Activated CD4-positive, alpha-beta T cell treated with anti-CD3 and anti-CD28 coated beads, Interleukin-2, amount 10 ng/mL, durations not matched to agents 24 days and 14 days (primary cell): ENCODE data around the gene SCRT2. TPM values are rescaled to one million over a fixed set of nuclear protein-coding genes. Genes with fewer than 3 reads are reported as not detected.

Source experiments
- DNase-seq: peaks from one replicate; pipeline ENCODE4 v3.0.0; 2022
- H3K27ac Mint-ChIP-seq: one replicate; pipeline ENCODE4 v1.8.0; 2022; ENCODE audit warnings: mild to moderate bottlenecking, mixed read lengths
- H3K27me3 Mint-ChIP-seq: one replicate; pipeline ENCODE4 v1.8.0; 2022; ENCODE audit warnings: mixed read lengths
- H3K36me3 Mint-ChIP-seq: one replicate; pipeline ENCODE4 v1.8.0; 2022; ENCODE audit warnings: low read depth, mild to moderate bottlenecking, mixed read lengths
- H3K4me1 Mint-ChIP-seq: one replicate; pipeline ENCODE4 v1.8.0; 2021; ENCODE audit warnings: mixed read lengths
- H3K4me3 Mint-ChIP-seq: one replicate; pipeline ENCODE4 v1.8.0; 2022; ENCODE audit warnings: mild to moderate bottlenecking, moderate library complexity, mixed read lengths
- H3K9me3 Mint-ChIP-seq: one replicate; pipeline ENCODE4 v1.8.0; 2021; ENCODE audit warnings: mixed read lengths
- intact Hi-C: fragments of 100-400 bp; cut with micrococcal nuclease; formaldehyde crosslinking; loops from one replicate; pipeline ENCODE4 v1.15.1; 2023
- total RNA-seq: library from RNA; stranded (reverse); gene quantifications from 2 replicates; pipeline ENCODE4 v1.2.3, GENCODE V29; 2022

The SCRT2 gene
- total RNA-seq, 1 donor from 2014 or later = not detected

DNA sequence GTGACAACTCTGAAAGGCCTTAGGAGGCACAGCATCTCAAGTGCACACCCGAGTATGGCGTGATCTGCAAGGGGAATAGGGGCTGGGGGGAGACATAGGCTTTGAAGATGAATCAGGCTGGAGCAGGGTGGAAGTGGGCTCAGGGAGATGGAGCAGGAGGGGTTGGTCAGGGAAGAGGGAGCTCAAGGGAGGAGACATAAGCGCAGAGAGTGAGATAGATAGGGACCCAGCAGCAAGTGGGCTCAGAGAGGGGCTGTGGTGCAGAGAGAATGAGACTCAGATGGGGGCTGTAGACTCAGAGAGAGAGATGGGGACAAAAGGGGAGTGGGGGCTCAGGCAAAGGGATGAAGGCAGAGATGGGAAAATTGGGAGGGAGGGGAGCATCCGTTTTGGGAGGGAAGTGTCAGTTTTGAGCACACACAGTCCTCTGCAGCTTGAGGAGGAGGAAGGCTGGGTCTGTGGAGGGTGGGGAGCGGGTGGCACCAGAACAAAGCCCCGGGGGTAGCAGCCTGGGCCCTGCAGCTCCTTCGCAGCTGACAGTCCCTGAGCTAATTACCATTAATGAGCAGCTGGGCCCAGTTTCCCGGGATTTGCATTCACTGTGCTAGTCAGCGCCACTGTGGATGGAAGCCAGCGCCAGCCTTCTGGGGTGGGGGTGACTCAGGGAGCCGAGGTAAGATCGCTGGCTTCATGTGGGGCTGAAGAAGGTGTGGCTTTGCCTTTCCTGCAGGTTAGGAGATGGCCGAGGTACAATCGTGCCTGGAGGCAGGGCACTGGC lies 41.3 kb downstream of the SCRT2 start:
- Mint-ChIP-seq H3K4me1 (no peaks in the 10 kb centered on the region), H3K4me3 (no peak overlapping the region), H3K36me3 (no peaks in the 10 kb centered on the region), H3K9me3 (no peaks in the 10 kb centered on the region), H3K27me3 (peaks cover 15% of the 10 kb centered on the region), H3K27ac (no peak overlapping the region)
- no peak for DNase-seq
- intact Hi-C loops = no loop called here

DNA sequence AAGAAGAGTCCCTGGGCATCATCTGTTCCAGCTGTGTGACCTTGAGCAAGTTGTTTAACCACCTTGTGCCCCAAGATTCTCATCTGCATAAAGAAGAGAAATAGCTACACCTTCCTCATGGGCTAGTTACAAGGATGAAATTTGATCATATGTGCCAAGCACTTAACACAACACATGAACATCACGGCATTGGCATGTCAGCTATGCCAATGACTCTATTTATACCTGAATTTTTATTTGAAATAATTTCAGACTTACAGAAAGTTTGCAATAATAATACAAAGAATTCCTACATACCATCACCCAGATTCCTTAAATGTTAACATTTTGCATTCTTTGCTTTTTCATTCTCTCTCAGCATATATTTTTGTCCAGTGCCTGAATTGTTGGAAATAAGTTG lies 44.5 kb downstream of the SCRT2 start:
- Mint-ChIP-seq H3K9me3 (no peaks in the 10 kb centered on the region), H3K36me3 (no peaks in the 10 kb centered on the region), H3K27me3 (peaks cover 13% of the 10 kb centered on the region), H3K4me1 (no peaks in the 10 kb centered on the region), H3K4me3 (no peak overlapping the region), H3K27ac (no peak overlapping the region)
- no peak for DNase-seq
- intact Hi-C loops = no loop called here

DNA sequence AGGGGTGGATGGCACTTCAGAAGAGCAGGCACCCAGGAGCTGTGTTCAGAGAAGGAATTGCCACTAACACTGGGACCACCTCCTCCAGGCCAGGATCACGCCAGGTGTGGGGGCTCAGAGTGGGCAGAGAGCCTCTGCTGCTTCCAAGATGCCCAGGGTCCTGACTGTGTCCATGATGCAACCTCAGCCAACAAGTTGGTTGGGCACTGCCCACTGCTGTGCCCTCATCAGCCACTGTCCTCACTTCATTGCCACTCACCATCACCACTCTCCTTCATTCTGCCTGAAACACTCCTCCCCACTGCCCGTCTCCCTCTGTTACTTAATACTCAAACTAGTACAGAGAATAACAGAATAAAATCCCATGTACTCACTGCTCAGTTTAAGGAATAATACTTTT lies 49.0 kb downstream of the SCRT2 start:
- Mint-ChIP-seq H3K4me3 (no peak overlapping the region), H3K4me1 (no peaks in the 10 kb centered on the region), H3K27me3 (peaks cover 33% of the 10 kb centered on the region), H3K27ac (no peak overlapping the region), H3K9me3 (no peaks in the 10 kb centered on the region), H3K36me3 (no peaks in the 10 kb centered on the region)
- no peak for DNase-seq
- intact Hi-C loops = no loop called here

DNA sequence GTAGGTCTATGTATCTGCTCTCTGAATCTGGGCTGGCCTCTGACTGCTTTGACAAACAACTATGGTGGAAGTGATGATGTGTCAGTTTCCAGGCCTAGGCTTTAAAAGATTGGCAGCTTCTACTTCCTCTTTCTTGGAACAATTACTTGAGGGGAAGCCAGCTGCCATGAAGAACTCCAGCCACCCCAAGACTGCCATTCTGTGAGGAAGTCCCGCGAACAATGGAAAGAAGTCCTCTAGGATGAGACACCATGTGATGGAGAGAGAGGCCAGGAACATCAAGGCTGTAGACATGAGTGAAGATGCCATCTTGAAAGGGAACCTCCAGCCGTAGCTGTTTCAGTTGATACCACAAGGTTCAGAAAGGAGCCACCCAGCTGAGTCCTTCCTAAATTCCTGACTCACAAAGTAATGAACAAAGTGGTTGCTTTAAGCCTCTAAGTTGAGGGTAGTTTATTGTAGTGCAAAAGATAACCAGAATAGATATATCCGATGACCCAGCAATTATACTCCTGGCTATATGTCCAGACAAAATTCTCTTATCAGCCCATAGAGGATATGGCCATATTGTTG lies 50.2 kb downstream of the SCRT2 start:
- Mint-ChIP-seq H3K36me3 (no peaks in the 10 kb centered on the region), H3K4me3 (no peak overlapping the region), H3K4me1 (no peaks in the 10 kb centered on the region), H3K27ac (no peak overlapping the region), H3K9me3 (no peaks in the 10 kb centered on the region), H3K27me3 (peaks cover 33% of the 10 kb centered on the region)
- intact Hi-C loops = no loop called here
- DNase-seq = no peak

DNA sequence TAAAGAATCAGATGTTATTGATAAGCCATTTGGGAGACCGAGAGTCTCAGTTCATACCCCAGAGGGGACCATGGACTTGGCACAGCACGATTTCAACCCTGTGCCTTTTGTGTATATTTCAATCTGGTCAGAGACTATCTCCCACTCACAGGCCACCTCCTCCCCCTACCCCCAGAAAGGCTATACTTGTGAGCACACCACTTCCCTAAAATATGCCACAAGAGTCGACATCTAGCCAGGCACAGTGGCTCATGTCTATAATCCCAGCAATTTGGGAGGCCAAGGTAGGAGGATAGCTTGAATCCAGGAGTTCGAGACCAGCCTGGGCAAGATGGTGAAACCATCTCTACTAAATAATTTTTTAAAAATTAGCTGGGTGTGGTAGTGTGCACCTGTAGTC lies 51.9 kb downstream of the SCRT2 start:
- DNase-seq = no peak
- intact Hi-C loops = no loop called here
- no peaks in the 10 kb centered on the region for H3K4me1 Mint-ChIP-seq
- no peak overlapping the region for H3K27ac Mint-ChIP-seq
- no peaks in the 10 kb centered on the region for H3K36me3 Mint-ChIP-seq
- H3K27me3 Mint-ChIP-seq = peaks cover 39% of the 10 kb centered on the region
- H3K4me3 Mint-ChIP-seq = no peak overlapping the region
- no peaks in the 10 kb centered on the region for H3K9me3 Mint-ChIP-seq

DNA sequence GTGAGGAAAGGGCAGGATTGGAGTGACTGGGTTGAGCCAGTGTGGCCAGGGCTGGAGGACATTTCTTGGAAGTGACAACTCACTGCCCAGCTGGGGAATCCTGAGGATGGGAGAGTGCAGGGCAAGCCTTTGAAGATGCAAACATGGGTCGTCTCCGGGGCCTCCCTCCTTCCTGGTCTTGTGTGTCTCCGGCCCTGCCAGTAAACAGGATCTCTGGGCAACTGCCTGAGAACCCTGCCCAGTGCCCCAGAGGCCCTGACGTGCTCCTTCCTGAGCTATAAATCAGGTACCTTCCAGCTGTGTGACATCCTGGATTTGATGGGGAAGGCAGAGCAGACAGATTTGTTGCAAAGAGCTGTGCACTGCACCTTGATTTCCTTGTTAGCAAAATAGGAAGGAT lies 52.6 kb downstream of the SCRT2 start:
- Mint-ChIP-seq H3K27me3 (peaks cover 40% of the 10 kb centered on the region), H3K36me3 (no peaks in the 10 kb centered on the region), H3K27ac (no peak overlapping the region), H3K9me3 (no peaks in the 10 kb centered on the region), H3K4me1 (no peaks in the 10 kb centered on the region), H3K4me3 (no peak overlapping the region)
- no peak for DNase-seq
- intact Hi-C loops = no loop called here

DNA sequence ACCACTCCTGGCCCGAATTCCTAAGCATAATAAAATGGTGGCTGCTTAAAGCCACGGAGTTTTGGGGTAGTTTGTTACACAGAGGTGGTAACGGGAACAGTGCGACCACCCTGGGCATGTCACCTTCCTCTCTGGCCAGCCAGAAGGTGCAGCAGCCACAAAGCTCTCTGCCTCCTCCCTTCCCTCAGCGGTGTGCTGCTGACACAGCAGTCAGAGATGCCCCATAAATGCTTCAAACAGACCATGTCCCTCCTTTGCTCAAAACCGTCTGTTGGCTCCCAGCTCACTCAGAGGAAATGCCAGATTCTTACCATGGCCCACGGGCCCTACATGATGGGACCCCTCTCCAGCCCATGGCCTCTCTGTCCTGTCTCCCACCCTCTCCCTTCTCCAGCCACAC lies 53.4 kb downstream of the SCRT2 start:
- intact Hi-C loops = no loop called here
- no peak overlapping the region for H3K27ac Mint-ChIP-seq
- H3K27me3 Mint-ChIP-seq = peaks cover 42% of the 10 kb centered on the region
- H3K4me3 Mint-ChIP-seq = no peak overlapping the region
- H3K4me1 Mint-ChIP-seq = no peaks in the 10 kb centered on the region
- no peaks in the 10 kb centered on the region for H3K36me3 Mint-ChIP-seq
- no peaks in the 10 kb centered on the region for H3K9me3 Mint-ChIP-seq
- DNase-seq = no peak

DNA sequence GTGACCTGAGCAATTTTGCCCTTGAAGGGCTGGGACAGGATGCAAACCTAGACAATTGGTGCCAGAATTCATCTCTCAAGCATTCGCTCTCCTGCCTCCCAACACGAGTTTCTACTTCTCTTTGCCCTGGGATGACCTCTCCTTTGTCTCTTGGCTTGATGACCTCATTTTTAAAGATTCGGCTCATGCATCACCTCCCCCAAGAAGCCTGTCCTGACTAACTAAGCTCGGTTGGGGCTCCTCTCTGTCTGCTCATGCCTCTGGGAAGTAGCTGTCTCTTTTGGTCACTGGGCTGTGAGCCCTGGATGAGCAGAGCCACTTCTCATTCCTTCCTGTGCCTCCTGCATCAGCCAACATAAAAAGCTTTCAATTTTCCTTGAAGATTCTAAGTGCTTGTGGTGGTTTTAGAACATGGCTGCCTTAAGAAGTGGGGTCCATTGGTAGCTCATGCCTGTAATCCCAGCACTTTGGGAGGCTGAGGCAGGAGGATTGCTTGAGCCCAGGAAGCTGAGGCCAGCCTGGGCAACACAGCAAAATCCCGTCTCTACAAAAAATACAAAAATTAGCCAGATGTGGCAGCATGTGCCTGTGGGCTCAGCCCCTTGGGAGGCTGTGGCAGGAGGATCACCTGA lies 54.4 kb downstream of the SCRT2 start:
- H3K36me3 Mint-ChIP-seq = no peaks in the 10 kb centered on the region
- no peaks in the 10 kb centered on the region for H3K4me1 Mint-ChIP-seq
- H3K9me3 Mint-ChIP-seq = no peaks in the 10 kb centered on the region
- H3K27ac Mint-ChIP-seq = no peak overlapping the region
- intact Hi-C loops = no loop called here
- peaks cover 40% of the 10 kb centered on the region for H3K27me3 Mint-ChIP-seq
- H3K4me3 Mint-ChIP-seq = no peak overlapping the region
- DNase-seq = no peak

DNA sequence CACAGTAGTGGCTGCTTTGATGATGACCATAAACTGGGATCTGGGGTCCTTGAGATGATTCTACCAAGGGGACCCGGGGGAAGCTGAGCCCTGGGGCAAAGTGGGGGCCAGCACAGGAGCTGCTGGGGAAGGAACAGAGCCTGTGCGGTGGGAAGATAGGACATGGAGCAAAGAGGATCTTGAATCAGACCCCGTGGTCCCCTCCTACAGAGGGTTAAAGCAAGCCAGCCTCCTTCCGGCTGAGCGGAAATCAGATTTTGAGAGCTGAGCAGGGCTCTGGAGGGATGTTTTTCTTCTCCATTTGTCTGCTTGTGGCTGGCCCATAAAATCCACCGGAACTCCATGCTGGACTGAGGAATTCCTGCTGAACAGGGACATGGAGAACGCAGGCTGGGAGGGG lies 55.4 kb downstream of the SCRT2 start:
- Mint-ChIP-seq H3K4me3 (no peak overlapping the region), H3K9me3 (no peaks in the 10 kb centered on the region), H3K4me1 (no peaks in the 10 kb centered on the region), H3K27ac (no peak overlapping the region), H3K36me3 (no peaks in the 10 kb centered on the region), H3K27me3 (peaks cover 34% of the 10 kb centered on the region)
- intact Hi-C loops = no loop called here
- DNase-seq = no peak

DNA sequence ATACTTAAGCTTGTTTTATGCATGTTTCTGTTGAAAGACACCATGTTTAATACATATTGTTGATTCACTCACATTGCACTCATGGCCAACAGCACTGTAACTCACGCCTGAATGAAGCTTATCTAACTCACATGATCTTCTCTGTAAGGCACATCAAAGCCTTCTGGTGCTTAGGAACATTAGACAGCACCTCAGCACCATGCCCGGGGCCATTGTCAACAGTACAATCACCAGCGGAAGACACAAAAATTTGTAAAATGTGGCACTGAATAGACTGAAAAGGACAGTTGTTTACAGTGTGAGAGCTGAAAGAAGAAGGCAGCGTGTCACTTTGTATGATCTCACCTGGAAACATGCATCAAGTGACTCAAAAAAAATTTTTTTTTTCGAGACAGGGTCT lies 56.6 kb downstream of the SCRT2 start:
- H3K9me3 Mint-ChIP-seq = no peaks in the 10 kb centered on the region
- no peaks in the 10 kb centered on the region for H3K36me3 Mint-ChIP-seq
- no peak for DNase-seq
- H3K27me3 Mint-ChIP-seq = peaks cover 32% of the 10 kb centered on the region
- no peak overlapping the region for H3K4me3 Mint-ChIP-seq
- intact Hi-C loops = no loop called here
- no peak overlapping the region for H3K27ac Mint-ChIP-seq
- no peaks in the 10 kb centered on the region for H3K4me1 Mint-ChIP-seq

DNA sequence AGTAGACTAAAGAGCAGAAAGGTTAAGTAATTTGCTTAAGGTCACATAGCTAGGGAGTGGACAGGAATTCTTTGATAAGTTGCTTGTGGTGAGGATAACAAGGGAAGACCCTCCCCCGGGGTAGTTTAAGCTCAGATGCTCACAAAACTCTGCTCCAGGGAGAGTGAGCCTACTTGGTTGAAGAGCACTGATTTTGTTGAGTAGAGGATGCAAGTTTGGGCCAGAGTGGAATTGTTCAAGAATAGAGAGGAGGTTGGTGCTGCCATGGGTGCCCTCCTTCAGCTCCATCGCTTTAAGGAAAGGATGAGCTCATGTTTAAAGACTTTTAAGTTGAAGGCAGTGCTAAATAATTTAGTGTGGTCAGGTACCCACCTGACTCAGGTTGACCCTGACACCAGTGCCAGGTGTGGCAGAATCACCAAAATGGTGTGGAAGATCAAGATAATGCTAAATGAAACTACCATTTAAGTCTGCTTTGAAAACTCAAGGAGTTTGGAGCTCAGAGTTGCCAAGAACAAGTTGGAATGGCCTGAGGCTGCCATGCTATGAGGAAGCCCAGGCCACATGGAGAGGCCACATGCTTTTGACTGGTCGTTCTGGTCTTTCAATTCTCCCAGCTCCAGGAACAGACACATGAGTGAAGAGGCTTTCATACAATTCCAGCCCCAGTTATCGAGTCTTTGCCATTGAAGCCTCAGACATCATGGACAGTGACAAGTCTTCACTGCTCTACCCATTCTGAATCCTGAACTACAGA lies 57.5 kb downstream of the SCRT2 start:
- Mint-ChIP-seq H3K9me3 (no peaks in the 10 kb centered on the region), H3K27me3 (peaks cover 30% of the 10 kb centered on the region), H3K36me3 (no peaks in the 10 kb centered on the region), H3K4me1 (no peaks in the 10 kb centered on the region), H3K4me3 (no peak overlapping the region), H3K27ac (no peak overlapping the region)
- intact Hi-C loops = no loop called here
- DNase-seq = no peak

DNA sequence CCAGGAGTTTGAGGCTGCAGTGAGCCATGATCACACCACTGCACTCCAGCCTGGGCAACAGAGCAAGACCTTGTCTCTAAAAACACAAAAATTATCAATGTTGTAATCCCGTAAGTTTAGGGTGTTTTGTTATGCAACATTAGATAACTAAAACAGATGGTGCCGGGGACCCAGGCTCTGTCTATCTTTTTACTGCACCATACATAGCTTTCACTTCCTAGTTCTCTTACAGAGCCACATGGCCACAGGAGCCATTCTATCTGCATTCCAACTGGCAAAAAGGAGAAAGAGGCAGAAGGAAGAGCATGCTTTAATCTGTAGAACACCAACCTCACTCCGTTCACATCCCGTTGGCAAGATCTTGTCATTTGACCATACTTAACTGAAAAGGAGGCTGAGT lies 60.1 kb downstream of the SCRT2 start:
- no peaks in the 10 kb centered on the region for H3K9me3 Mint-ChIP-seq
- peaks cover 4% of the 10 kb centered on the region for H3K4me1 Mint-ChIP-seq
- intact Hi-C loops = no loop called here
- H3K27ac Mint-ChIP-seq = no peak overlapping the region
- H3K4me3 Mint-ChIP-seq = no peak overlapping the region
- peaks cover 47% of the 10 kb centered on the region for H3K27me3 Mint-ChIP-seq
- no peaks in the 10 kb centered on the region for H3K36me3 Mint-ChIP-seq
- DNase-seq = no peak

DNA sequence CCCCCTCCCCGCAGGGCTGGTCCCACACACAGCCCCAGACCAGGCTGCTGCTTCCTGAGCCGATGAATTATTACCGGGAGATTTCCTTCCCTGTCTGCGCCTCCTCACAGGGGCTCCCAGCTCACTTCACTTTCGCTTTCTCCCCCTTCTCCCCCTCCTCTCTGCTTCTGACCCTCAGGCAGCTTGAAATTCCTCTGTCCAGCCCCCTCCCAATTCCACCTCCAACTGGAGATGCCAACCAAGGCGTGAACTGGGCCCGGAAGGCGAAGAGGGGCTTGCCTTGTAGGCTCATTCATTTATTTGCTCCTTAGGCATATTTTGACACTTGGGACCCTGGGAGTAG lies 63.8 kb downstream of the SCRT2 start:
- H3K27ac Mint-ChIP-seq = no peak overlapping the region
- H3K9me3 Mint-ChIP-seq = no peaks in the 10 kb centered on the region
- DNase-seq = no peak
- peaks cover 6% of the 10 kb centered on the region for H3K4me1 Mint-ChIP-seq
- H3K36me3 Mint-ChIP-seq = no peaks in the 10 kb centered on the region
- H3K27me3 Mint-ChIP-seq = peaks cover 53% of the 10 kb centered on the region
- intact Hi-C loops = no loop called here
- H3K4me3 Mint-ChIP-seq = no peak overlapping the region
